GM18502 (cell line): ENCODE data around the gene LGALS3BP.

ENCODE experiments used
- ATAC-seq: cut with Tn5 transposase; IDR thresholded peaks from one replicate; pipeline ENCODE4 v1.9.1; 2021; ENCODE audit warnings: mild to moderate bottlenecking; ENCODE audit not compliant: unreplicated experiment, poor library complexity

The LGALS3BP gene

GRCh38 chr17:78944956-78945355, 34.8 kb downstream of the LGALS3BP start:
- ATAC-seq: no peak

GRCh38 chr17:78944026-78944425, 35.7 kb downstream of the LGALS3BP start:
- no peak for ATAC-seq

GRCh38 chr17:78940708-78941107, 39.0 kb downstream of the LGALS3BP start:
- ATAC-seq: no peak

GRCh38 chr17:78940258-78940657, 39.5 kb downstream of the LGALS3BP start:
- ATAC-seq: no peak

GRCh38 chr17:78939615-78940014, 40.1 kb downstream of the LGALS3BP start:
- no peak for ATAC-seq

- ATAC-seq: no peak
Measured at GRCh38 chr17:78937561-78937960, 42.2 kb downstream of the LGALS3BP start.

GRCh38 chr17:78935419-78936323, 44.1 kb downstream of the LGALS3BP start:
- ATAC-seq: no peak

GRCh38 chr17:78934681-78935418, 44.9 kb downstream of the LGALS3BP start:
- no peak for ATAC-seq

- no peak for ATAC-seq
Measured at GRCh38 chr17:78933959-78934568, 45.7 kb downstream of the LGALS3BP start.

GRCh38 chr17:78933025-78933958, 46.4 kb downstream of the LGALS3BP start:
- ATAC-seq: peak; percentile 61

- no peak for ATAC-seq
Measured at GRCh38 chr17:78929908-78930775, 49.6 kb downstream of the LGALS3BP start.

- no peak for ATAC-seq
Measured at GRCh38 chr17:78925662-78926555, 53.8 kb downstream of the LGALS3BP start.

- ATAC-seq: no peak
Measured at GRCh38 chr17:78925234-78925633, 54.5 kb downstream of the LGALS3BP start, which contains the start of gene TIMP2. TSS of gene TIMP2 (minus strand) at chr17:78925387. CDS start at chr17:78925088, 299 bp downstream.

- no peak for ATAC-seq
Measured at GRCh38 chr17:78924481-78925151, 55.1 kb downstream of the LGALS3BP start.

- ATAC-seq: no peak
Measured at GRCh38 chr17:78923660-78924453, 55.9 kb downstream of the LGALS3BP start.

- ATAC-seq: no peak
Measured at GRCh38 chr17:78922816-78923498, 56.8 kb downstream of the LGALS3BP start.
